ENCODE results near the gene BRDT.

The BRDT gene

GRCh38 chr1:91916811-91917460 lies 32.3 kb upstream of the BRDT start (continued):
- no peak for TF ChIP-seq POU6F1 (CRISPR knock-in tag; IDR thresholded peaks at IDR 0.05; ENCODE audit: borderline replicate concordance, low read depth)

- TF ChIP-seq BACH2 (CRISPR knock-in tag; IDR thresholded peaks at IDR 0.05; ENCODE audit: borderline replicate concordance) (no peak), RARB (CRISPR knock-in tag; IDR thresholded peaks at IDR 0.05) (no peak), PATZ1 (CRISPR knock-in tag; IDR thresholded peaks at IDR 0.05; ENCODE audit: borderline replicate concordance) (no peak)
- ATAC-seq = no peak
Measured at GRCh38 chr1:91919962-91920361, 29.2 kb upstream of the BRDT start.

GRCh38 chr1:91924146-91924545 lies 25.1 kb upstream of the BRDT start:
- TF ChIP-seq CSRNP3 (CRISPR knock-in tag; IDR thresholded peaks at IDR 0.05) (no peak), ZNF70 (CRISPR knock-in tag; IDR thresholded peaks at IDR 0.05) (no peak), CREB5 (CRISPR knock-in tag; IDR thresholded peaks at IDR 0.05; ENCODE audit: low read depth) (no peak), ZFP30 (CRISPR knock-in tag; IDR thresholded peaks at IDR 0.05) (no peak), ARNTL (CRISPR knock-in tag; IDR thresholded peaks at IDR 0.05; ENCODE audit: borderline replicate concordance, low read depth) (no peak), RARB (CRISPR knock-in tag; IDR thresholded peaks at IDR 0.05) (no peak), CSDC2 (CRISPR knock-in tag; IDR thresholded peaks at IDR 0.05) (no peak), BACH2 (CRISPR knock-in tag; IDR thresholded peaks at IDR 0.05; ENCODE audit: borderline replicate concordance) (no peak), PATZ1 (CRISPR knock-in tag; IDR thresholded peaks at IDR 0.05; ENCODE audit: borderline replicate concordance) (no peak)
- ATAC-seq = no peak

GRCh38 chr1:91925644-91926435 lies 23.4 kb upstream of the BRDT start:
- no peak for ATAC-seq
- no peak for TF ChIP-seq SNAI2 (CRISPR knock-in tag; IDR thresholded peaks at IDR 0.05)
- TF ChIP-seq ZFP30 (CRISPR knock-in tag; IDR thresholded peaks at IDR 0.05) = no peak
- no peak for TF ChIP-seq RARB (CRISPR knock-in tag; IDR thresholded peaks at IDR 0.05)
- no peak for TF ChIP-seq ZNF565 (CRISPR knock-in tag; conservative IDR thresholded peaks at IDR 0.05; ENCODE audit: low read depth)
- no peak for TF ChIP-seq ZFP3 (CRISPR knock-in tag; IDR thresholded peaks at IDR 0.05)
- no peak for TF ChIP-seq CSRNP3 (CRISPR knock-in tag; IDR thresholded peaks at IDR 0.05)
- no peak for TF ChIP-seq ESRRG (CRISPR knock-in tag; IDR thresholded peaks at IDR 0.05)

Measured in SK-N-SH treated with all-trans-retinoic acid at 6 μM for 48 hours (cell line).